Activated naive CD8-positive, alpha-beta T cell treated with anti-CD3 and anti-CD28 coated beads for 36 hours (primary cell): Measurements from ENCODE around the gene IL1RAP. TPM values are rescaled to one million over a fixed set of nuclear protein-coding genes. Genes with fewer than 3 reads are reported as not detected.
A peak's percentile ranks its signal among the peaks of the same experiment; 100 is the strongest.

Experiments used
- DNase-seq: peaks from one replicate; pipeline ENCODE4 v3.0.0; 2021
- H3K27ac Mint-ChIP-seq: one replicate; pipeline ENCODE4 v1.8.0; 2022; ENCODE audit warnings: mild to moderate bottlenecking, moderate library complexity, mixed read lengths
- H3K27me3 Mint-ChIP-seq: one replicate; pipeline ENCODE4 v1.8.0; 2022; ENCODE audit warnings: mild to moderate bottlenecking, mixed read lengths
- H3K36me3 Mint-ChIP-seq: one replicate; pipeline ENCODE4 v1.8.0; 2021; ENCODE audit warnings: mild to moderate bottlenecking, mixed read lengths
- H3K4me1 Mint-ChIP-seq: one replicate; pipeline ENCODE4 v1.8.0; 2021; ENCODE audit warnings: mixed read lengths
- H3K4me3 Mint-ChIP-seq: one replicate; pipeline ENCODE4 v1.8.0; 2022; ENCODE audit warnings: mild to moderate bottlenecking, moderate library complexity, mixed read lengths
- H3K9me3 Mint-ChIP-seq: one replicate; pipeline ENCODE4 v1.8.0; 2022; ENCODE audit warnings: mixed read lengths
- total RNA-seq, 2 experiments: library from RNA; stranded (reverse); gene quantifications; one replicate each; pipeline ENCODE4 v1.2.3, GENCODE V29; 2021

Gene IL1RAP
- total RNA-seq, 2 experiments from 2014 or later: 7.3 to 8.2 TPM

DNA sequence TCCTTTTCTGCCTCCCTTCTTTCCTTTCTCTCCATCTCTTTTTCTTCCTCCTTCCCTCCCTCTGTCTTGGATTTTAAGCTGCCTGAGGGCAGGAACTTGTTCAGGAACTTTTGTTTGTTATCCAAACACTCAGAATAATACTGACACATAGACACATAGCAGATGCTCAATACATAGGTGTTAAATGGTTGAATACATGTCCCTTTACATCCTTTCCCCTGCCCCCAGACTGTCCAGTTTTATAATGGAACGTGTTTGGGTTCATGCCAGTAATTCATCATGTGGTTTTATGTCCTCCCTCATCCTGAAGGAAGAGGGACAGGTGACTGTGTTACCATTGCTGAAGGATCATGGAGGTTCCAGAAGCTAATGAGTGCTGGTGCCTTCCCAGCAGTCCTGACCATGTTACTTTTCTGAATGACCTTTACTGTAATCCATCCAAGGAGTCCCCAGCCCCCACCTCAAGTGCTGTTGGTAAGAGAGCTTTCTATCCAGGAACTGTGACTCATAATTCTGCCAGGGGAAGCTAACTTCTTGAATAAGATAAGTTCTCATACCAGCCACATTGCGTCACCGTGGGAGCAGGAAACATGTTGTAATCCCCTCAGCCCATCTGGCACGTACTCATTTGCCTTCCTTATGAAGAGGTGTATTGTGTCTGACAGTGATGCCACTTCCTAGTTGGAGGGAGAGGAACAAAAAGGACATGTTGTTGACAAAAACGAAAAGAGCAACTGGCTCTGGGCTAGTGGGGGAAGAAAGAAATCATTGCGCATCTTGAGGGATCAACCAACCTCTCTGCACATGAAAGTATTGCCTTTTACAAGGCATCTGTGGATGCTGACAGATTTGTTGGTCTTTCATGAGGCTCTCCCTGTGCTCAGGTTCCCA is 52.4 kb downstream of the IL1RAP start:
- Mint-ChIP-seq H3K4me1 (peaks cover 45% of the 10 kb centered on the region), H3K27me3 (no peaks in the 10 kb centered on the region), H3K9me3 (peaks cover 8% of the 10 kb centered on the region), H3K36me3 (peaks cover 39% of the 10 kb centered on the region), H3K27ac (peak overlapping the region; percentile 82), H3K4me3 (no peak overlapping the region)
- DNase-seq: peak; percentile 69

DNA sequence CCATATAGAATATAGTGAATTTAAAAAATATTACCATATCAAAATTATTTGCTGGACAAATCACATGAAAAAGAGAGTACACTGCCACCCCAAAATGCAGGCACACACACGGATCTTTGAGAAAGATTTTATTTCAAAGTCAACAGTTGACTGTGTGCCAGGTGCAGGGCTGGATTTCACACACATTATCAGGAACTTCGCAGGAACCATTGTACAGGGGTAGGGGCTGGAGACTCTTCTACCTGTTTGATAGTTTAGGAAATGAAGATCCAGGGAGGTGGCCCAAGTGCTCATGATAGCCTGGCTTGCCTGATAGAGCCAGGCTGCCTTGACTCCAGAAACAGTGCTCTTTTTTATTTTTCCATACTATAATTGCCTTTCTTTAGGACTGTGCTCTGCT is 54.2 kb downstream of the IL1RAP start:
- Mint-ChIP-seq H3K36me3 (peaks cover 37% of the 10 kb centered on the region), H3K4me3 (no peak overlapping the region), H3K27ac (no peak overlapping the region), H3K4me1 (peaks cover 33% of the 10 kb centered on the region), H3K9me3 (peaks cover 8% of the 10 kb centered on the region), H3K27me3 (no peaks in the 10 kb centered on the region)
- DNase-seq: no peak

DNA sequence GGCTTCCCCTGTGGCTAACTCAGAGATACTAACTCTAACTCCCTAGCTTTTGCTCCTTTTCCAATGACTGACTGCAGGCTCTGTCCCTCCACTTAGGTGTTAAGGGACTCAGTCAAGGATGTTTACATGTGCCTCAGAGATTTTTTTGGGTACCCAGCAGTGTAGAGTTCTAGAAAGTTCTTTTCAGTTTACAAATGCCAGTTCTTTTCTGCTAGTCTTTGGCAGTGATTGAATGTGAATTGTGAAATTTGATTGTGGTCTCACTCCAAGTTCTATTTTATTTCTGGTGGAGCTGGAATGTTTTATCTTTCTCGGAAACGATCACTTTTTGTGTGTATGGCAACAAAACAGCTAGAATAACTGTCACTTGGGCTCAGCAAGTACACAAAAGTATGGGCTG is 60.6 kb downstream of the IL1RAP start:
- Mint-ChIP-seq H3K9me3 (peaks cover 7% of the 10 kb centered on the region), H3K27ac (no peak overlapping the region), H3K27me3 (no peaks in the 10 kb centered on the region), H3K4me3 (no peak overlapping the region), H3K4me1 (peaks cover 3% of the 10 kb centered on the region), H3K36me3 (peaks cover 32% of the 10 kb centered on the region)
- DNase-seq: no peak

DNA sequence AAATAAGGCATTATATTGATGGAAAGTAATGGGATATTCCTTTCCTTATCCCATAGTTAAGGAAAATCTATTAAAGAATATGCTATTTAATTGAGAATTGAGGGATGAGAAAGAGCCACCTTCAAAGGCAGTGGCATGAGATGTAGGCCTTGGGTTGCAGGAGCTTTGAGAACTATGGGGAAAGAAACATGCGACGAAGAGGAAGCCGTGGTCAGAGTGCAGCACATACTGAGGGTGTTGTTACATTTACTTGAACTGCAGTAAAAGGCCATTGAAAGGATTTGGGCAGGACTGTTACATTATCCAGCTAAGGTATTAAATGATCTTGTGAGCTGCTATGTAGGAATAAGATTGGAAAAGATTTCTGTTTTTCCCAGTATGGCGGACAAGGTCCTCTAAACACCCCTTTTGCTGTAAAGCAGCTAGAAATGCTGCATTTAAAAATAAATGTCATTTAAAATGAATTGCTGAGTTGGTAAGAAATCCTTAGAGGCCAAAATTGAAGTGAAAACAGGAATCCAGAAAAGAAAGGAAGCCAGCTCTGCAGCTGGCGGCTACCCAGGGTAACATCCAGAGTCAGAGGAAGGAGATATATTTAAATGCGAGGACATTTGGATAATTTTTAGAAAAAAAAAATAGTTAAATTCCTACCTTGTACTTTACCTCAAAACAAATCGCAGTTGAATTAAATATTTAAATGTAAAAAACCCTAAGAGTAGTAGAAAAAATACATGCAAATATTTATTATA is 61.7 kb downstream of the IL1RAP start:
- Mint-ChIP-seq H3K27ac (no peak overlapping the region), H3K9me3 (peaks cover 7% of the 10 kb centered on the region), H3K36me3 (peaks cover 35% of the 10 kb centered on the region), H3K4me3 (no peak overlapping the region), H3K27me3 (no peaks in the 10 kb centered on the region), H3K4me1 (no peaks in the 10 kb centered on the region)
- no peak for DNase-seq

DNA sequence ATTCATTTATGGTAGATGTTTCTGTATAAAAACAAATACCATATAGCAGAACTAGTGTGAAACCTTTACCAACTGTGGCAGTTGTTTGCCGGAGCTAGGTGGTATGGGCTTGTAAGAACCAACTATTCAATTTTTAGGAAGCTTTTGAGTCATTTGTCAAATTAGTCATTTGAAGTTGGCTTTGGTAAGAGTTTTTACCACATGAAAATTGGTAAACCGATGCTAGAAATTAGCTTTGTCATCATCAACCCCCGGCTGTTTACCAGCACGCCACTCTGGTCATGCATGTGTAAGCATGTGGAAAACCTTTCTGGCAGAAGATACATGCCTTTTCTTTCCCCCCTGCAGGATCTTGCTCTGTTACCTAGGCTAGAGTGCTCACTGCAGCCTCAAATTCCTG is 63.3 kb downstream of the IL1RAP start:
- Mint-ChIP-seq H3K9me3 (peaks cover 6% of the 10 kb centered on the region), H3K27ac (no peak overlapping the region)
- DNase-seq: no peak

DNA sequence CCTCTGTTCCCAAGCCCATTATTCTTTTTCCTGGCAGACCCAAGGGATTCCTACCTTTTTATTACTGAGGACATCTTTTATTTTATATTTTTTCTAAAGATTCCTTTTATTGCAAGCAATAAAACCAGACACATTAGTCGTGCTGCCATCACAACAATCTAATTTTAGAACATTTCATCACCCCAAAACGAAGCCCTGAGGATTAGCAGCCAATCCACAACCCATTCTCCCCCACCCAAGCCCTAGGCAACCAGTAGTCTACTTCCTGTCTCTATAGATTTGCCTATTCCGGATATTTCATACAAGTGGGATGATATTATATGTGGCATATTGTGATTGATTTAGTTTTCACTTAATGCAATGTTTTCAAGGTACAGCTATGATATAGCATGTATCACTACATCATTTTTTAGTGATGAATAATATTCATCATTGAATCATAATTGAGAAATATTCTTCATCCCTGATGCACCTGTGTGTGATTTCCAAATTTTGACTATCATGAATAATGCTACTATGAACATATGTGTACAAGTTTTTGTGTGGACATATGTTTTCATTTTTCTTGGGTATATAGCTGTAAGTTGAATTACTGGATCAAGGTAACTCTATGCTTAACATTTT is 65.7 kb downstream of the IL1RAP start:
- Mint-ChIP-seq H3K27ac (no peak overlapping the region), H3K4me3 (no peak overlapping the region), H3K36me3 (peaks cover 32% of the 10 kb centered on the region), H3K4me1 (peaks cover 7% of the 10 kb centered on the region), H3K9me3 (peaks cover 5% of the 10 kb centered on the region), H3K27me3 (no peaks in the 10 kb centered on the region)
- no peak for DNase-seq

More for the DNA sequence above, 63.3 kb downstream of the IL1RAP start:
- H3K36me3 Mint-ChIP-seq: peaks cover 36% of the 10 kb centered on the region
- H3K4me3 Mint-ChIP-seq: no peak overlapping the region
- peaks cover 7% of the 10 kb centered on the region for H3K4me1 Mint-ChIP-seq
- no peaks in the 10 kb centered on the region for H3K27me3 Mint-ChIP-seq

DNA sequence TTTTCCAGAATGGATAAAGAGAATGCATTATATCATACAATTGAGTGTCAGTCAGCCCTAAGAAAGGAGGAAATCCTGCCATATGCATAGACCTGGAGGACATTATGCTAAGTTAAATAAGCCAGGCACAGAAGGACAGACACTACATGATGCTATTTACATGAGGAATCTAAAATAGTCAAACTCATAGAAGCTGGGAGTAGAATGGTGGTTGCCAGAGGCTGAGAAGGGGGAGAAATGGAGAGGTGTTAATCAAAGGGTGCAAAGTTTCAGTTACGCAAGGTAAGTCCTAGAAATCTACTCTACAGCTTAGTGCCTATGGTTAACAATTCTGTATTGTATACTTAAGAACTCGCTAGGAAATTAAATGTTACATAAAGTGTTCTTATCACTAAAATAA is 66.5 kb downstream of the IL1RAP start:
- H3K36me3 Mint-ChIP-seq: peaks cover 26% of the 10 kb centered on the region
- H3K4me1 Mint-ChIP-seq: peaks cover 8% of the 10 kb centered on the region
- no peaks in the 10 kb centered on the region for H3K27me3 Mint-ChIP-seq
- peaks cover 4% of the 10 kb centered on the region for H3K9me3 Mint-ChIP-seq
- no peak overlapping the region for H3K4me3 Mint-ChIP-seq
- no peak for DNase-seq
- no peak overlapping the region for H3K27ac Mint-ChIP-seq

DNA sequence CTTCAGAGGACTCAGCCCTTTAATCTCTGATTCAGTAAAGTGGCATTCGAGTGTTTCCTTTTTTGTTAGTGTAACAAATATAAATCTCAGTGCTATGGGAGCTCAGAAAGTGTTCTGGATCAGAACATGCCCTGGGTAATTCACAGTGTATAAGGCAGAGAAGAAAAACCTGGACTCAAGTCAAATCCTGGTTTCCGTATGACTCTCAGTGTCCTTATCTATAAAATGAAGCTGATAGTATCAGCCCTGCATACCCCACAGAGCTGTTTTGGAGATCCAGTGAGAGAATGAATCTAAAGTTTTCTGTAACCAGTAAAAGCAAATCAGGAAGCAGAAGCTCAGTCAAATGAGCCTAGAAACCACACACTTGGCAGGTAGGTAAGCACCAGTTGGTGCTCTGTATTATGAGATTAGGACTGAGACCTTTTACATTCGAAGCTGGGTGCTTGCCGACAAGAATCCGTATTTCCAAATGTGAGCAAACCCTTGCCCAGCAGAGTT is 67.2 kb downstream of the IL1RAP start:
- Mint-ChIP-seq H3K36me3 (peaks cover 27% of the 10 kb centered on the region), H3K9me3 (no peaks in the 10 kb centered on the region), H3K4me3 (no peak overlapping the region), H3K4me1 (peaks cover 14% of the 10 kb centered on the region), H3K27ac (no peak overlapping the region), H3K27me3 (no peaks in the 10 kb centered on the region)
- DNase-seq: no peak

DNA sequence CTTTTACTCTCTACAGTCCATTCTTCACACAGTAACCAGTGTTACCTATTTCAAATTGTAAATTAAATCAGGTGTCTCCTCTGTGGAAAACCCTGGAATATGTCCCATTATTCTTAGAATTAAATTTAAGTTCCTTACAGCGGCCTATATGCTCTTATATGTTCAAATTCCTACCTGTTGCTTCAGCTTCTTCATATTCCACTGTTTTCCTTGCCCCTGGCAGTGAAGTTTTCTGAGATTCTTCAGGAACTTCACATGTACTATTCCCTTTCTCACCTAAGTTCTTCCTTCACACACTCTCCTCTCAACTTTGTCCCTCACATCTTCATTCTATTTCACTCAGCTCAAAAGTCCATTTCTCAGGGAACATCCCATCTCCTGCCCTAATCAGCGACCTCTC is 68.8 kb downstream of the IL1RAP start:
- Mint-ChIP-seq H3K4me3 (no peak overlapping the region), H3K9me3 (peaks cover 2% of the 10 kb centered on the region), H3K27me3 (no peaks in the 10 kb centered on the region), H3K4me1 (peaks cover 30% of the 10 kb centered on the region), H3K36me3 (peaks cover 24% of the 10 kb centered on the region), H3K27ac (no peak overlapping the region)
- DNase-seq: no peak

DNA sequence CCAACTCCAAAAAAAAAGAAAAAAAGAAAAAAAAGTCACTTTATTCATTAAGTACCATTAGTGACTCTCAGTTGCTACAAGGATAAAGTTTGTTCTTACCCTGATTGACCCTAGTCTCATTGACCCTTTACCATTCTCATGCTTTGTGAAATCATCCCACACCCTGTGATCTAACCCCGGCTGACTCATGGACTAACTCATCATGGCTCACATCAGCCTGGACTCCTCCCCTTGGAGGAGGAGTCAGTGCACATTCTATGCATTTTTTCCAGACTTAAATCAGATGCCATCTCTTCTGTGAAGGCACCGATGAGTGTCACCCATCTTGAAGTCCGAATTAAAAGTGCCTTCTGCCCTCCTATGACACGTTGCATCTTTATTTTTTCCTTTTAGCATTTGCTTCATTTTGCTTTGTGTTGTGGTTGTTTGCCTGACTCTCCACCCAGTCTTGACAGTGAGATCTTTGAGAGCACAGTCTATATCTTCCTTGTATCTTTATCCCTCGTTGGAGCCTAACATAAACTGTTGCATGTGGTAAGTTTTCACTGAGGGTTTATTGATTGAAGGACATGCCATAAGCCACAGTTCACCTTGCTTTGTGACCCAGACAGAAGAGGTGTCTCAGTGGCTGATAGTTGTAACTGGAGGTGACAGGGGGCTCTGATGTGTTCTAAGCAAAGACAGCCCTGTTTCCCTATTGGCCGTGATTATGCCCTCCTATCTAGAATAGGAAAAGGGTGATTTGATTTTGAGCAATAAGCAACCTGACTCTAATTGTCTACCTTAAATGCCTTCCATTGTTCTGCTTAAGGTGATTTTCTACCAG is 72.1 kb downstream of the IL1RAP start:
- Mint-ChIP-seq H3K36me3 (peaks cover 19% of the 10 kb centered on the region), H3K27ac (peak overlapping the region; percentile 85), H3K27me3 (no peaks in the 10 kb centered on the region), H3K4me3 (peak overlapping the region; percentile 5), H3K9me3 (peaks cover 2% of the 10 kb centered on the region), H3K4me1 (peaks cover 31% of the 10 kb centered on the region)
- peak; percentile 65 for DNase-seq

DNA sequence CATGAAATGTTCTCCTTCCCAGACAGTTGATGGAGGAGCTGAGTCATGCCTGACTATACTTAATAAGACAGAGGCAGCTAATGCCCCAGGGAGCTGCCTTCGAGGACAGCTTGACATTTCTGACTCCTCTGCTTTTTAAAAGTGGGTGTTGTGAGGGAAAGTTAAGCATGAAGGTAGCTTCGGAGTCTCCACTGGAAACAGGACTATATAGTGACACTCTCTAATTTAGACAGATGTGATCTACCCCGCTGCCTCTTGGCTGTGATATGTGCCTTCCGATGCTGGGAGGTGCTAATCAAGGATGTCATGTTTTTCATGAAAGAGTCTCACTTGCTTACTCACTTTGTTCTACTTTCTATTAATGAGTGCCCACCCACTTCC is 72.7 kb downstream of the IL1RAP start:
- H3K4me1 Mint-ChIP-seq: peaks cover 25% of the 10 kb centered on the region
- DNase-seq: peak; percentile 29
- peaks cover 19% of the 10 kb centered on the region for H3K36me3 Mint-ChIP-seq
- H3K9me3 Mint-ChIP-seq: peaks cover 2% of the 10 kb centered on the region
- peak overlapping the region; percentile 85 for H3K27ac Mint-ChIP-seq
- peak overlapping the region; percentile 9 for H3K4me3 Mint-ChIP-seq
- H3K27me3 Mint-ChIP-seq: no peaks in the 10 kb centered on the region

DNA sequence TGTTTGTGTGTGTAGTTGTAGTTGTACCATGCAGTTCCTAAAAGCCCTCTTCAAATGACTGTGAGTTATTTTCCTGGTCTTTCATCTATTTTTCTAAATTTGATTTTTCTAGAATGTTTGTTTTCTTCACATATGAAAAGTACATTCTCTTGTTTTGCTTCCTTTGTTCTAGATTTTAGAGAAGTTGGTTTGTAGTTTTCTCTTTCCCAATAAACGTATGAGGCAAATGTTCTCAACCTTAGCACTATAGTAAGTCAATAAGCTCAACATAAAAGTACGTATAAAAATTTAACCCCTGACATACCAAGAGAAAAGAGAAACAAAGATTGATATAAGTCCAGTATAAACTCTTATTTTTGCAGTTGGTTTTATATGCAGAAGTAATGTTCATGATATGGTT is 74.7 kb downstream of the IL1RAP start:
- Mint-ChIP-seq H3K27me3 (no peaks in the 10 kb centered on the region), H3K9me3 (peaks cover 4% of the 10 kb centered on the region), H3K4me1 (peaks cover 25% of the 10 kb centered on the region), H3K4me3 (no peak overlapping the region), H3K27ac (no peak overlapping the region), H3K36me3 (peaks cover 27% of the 10 kb centered on the region)
- no peak for DNase-seq

DNA sequence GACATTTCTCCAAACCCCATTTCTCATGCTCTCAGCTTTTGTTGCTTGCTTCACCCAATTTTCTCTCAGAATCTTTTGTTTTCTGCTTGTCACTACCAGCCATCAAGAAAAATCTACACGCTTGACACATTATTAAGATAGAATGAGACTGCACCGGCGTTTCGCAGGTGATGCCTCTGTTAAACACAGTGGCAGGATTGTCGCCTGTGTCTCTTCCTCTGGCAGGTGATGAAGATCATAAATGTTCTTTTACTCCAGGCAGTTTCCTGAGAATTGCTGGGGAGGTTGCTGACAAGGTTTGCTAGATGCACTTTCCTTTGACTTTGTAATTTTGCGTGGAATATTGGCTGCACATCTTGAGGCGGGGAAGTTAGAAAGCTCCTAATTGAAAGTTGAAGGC is 75.4 kb downstream of the IL1RAP start:
- peaks cover 30% of the 10 kb centered on the region for H3K4me1 Mint-ChIP-seq
- no peak overlapping the region for H3K4me3 Mint-ChIP-seq
- H3K27ac Mint-ChIP-seq: no peak overlapping the region
- peaks cover 4% of the 10 kb centered on the region for H3K9me3 Mint-ChIP-seq
- peaks cover 31% of the 10 kb centered on the region for H3K36me3 Mint-ChIP-seq
- no peak for DNase-seq
- H3K27me3 Mint-ChIP-seq: no peaks in the 10 kb centered on the region

DNA sequence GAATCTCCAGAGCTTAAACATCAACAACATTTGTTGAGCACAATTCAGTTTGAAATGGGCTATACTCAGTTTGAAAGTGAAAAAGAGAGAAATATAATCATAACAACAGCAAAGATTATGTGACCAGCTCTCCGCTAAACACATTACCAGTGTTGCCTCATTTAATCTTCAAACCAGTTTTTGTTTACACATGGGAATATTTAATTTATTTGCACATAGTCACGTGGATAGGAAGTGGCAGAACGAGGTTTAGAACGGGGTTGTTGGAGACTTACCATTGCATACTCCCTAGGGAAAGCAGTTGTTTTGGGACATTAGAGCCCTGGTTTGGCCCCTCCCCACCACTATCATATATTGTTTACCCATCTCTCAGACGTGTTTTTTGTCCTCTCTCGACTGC is 77.2 kb downstream of the IL1RAP start:
- H3K27me3 Mint-ChIP-seq: no peaks in the 10 kb centered on the region
- H3K36me3 Mint-ChIP-seq: peaks cover 32% of the 10 kb centered on the region
- H3K27ac Mint-ChIP-seq: no peak overlapping the region
- H3K9me3 Mint-ChIP-seq: peaks cover 4% of the 10 kb centered on the region
- no peak overlapping the region for H3K4me3 Mint-ChIP-seq
- H3K4me1 Mint-ChIP-seq: peaks cover 25% of the 10 kb centered on the region
- no peak for DNase-seq
